ENCODE results near the gene INPP5F. TPM values are rescaled to one million over a fixed set of nuclear protein-coding genes. Genes with fewer than 3 reads are reported as not detected.

INPP5F gene
- total RNA-seq, 1 donor from 2014 or later: 36.8 TPM

GRCh38 chr10:119761106-119761505, 35.3 kb downstream of the INPP5F start:
- H3K27me3 Mint-ChIP-seq (ENCODE audit: unreplicated experiment): no peaks in the 10 kb centered on the region
- H3K36me3 Mint-ChIP-seq (ENCODE audit: unreplicated experiment): no peaks in the 10 kb centered on the region
- H3K4me1 Mint-ChIP-seq (ENCODE audit: unreplicated experiment): peaks cover 22% of the 10 kb centered on the region
- no peak for TF ChIP-seq CTCF (IDR thresholded peaks at IDR 0.05)
- H3K27ac Mint-ChIP-seq (ENCODE audit: unreplicated experiment): peak overlapping the region; percentile 6
- H3K9me3 Mint-ChIP-seq (ENCODE audit: unreplicated experiment): no peaks in the 10 kb centered on the region
- no peak overlapping the region for H3K4me3 Mint-ChIP-seq (ENCODE audit: unreplicated experiment)
- no peak for DNase-seq (ENCODE audit: extremely low spot score, unreplicated experiment)

- H3K27ac Mint-ChIP-seq (ENCODE audit: unreplicated experiment): no peak overlapping the region
- H3K4me1 Mint-ChIP-seq (ENCODE audit: unreplicated experiment): peaks cover 20% of the 10 kb centered on the region
- TF ChIP-seq CTCF (IDR thresholded peaks at IDR 0.05): no peak
Observed at GRCh38 chr10:119762035-119762434, 36.2 kb downstream of the INPP5F start.

GRCh38 chr10:119762805-119763798, 37.3 kb downstream of the INPP5F start:
- no peak overlapping the region for H3K27ac Mint-ChIP-seq (ENCODE audit: unreplicated experiment)
- no peaks in the 10 kb centered on the region for H3K36me3 Mint-ChIP-seq (ENCODE audit: unreplicated experiment)
- H3K27me3 Mint-ChIP-seq (ENCODE audit: unreplicated experiment): no peaks in the 10 kb centered on the region
- no peak for TF ChIP-seq CTCF (IDR thresholded peaks at IDR 0.05)
- no peaks in the 10 kb centered on the region for H3K9me3 Mint-ChIP-seq (ENCODE audit: unreplicated experiment)
- no peak overlapping the region for H3K4me3 Mint-ChIP-seq (ENCODE audit: unreplicated experiment)
- no peak for DNase-seq (ENCODE audit: extremely low spot score, unreplicated experiment)
- H3K4me1 Mint-ChIP-seq (ENCODE audit: unreplicated experiment): peaks cover 23% of the 10 kb centered on the region

More at GRCh38 chr10:119762035-119762434, 36.2 kb downstream of the INPP5F start:
- Mint-ChIP-seq H3K9me3 (ENCODE audit: unreplicated experiment) (no peaks in the 10 kb centered on the region), H3K27me3 (ENCODE audit: unreplicated experiment) (no peaks in the 10 kb centered on the region), H3K36me3 (ENCODE audit: unreplicated experiment) (no peaks in the 10 kb centered on the region), H3K4me3 (ENCODE audit: unreplicated experiment) (no peak overlapping the region)
- no peak for DNase-seq (ENCODE audit: extremely low spot score, unreplicated experiment)

GRCh38 chr10:119768455-119769094, 42.7 kb downstream of the INPP5F start:
- Mint-ChIP-seq H3K4me1 (ENCODE audit: unreplicated experiment) (peaks cover 12% of the 10 kb centered on the region), H3K27me3 (ENCODE audit: unreplicated experiment) (no peaks in the 10 kb centered on the region), H3K36me3 (ENCODE audit: unreplicated experiment) (peaks cover 3% of the 10 kb centered on the region), H3K4me3 (ENCODE audit: unreplicated experiment) (no peak overlapping the region), H3K27ac (ENCODE audit: unreplicated experiment) (no peak overlapping the region), H3K9me3 (ENCODE audit: unreplicated experiment) (no peaks in the 10 kb centered on the region)
- no peak for TF ChIP-seq CTCF (IDR thresholded peaks at IDR 0.05)
- DNase-seq (ENCODE audit: extremely low spot score, unreplicated experiment): no peak

- Mint-ChIP-seq H3K9me3 (ENCODE audit: unreplicated experiment) (no peaks in the 10 kb centered on the region), H3K27ac (ENCODE audit: unreplicated experiment) (no peak overlapping the region), H3K4me1 (ENCODE audit: unreplicated experiment) (peaks cover 12% of the 10 kb centered on the region), H3K27me3 (ENCODE audit: unreplicated experiment) (no peaks in the 10 kb centered on the region), H3K36me3 (ENCODE audit: unreplicated experiment) (peaks cover 3% of the 10 kb centered on the region), H3K4me3 (ENCODE audit: unreplicated experiment) (no peak overlapping the region)
- DNase-seq (ENCODE audit: extremely low spot score, unreplicated experiment): no peak
- no peak for TF ChIP-seq CTCF (IDR thresholded peaks at IDR 0.05)
Observed at GRCh38 chr10:119769886-119770285, 44.0 kb downstream of the INPP5F start.
